ENCODE results near the gene TMEM131L.
"Not testable (repeated sequence)": the region's sequence is repeated elsewhere in the genome, so short reads cannot be mapped to it uniquely, and the experiment has no call there.

Gene TMEM131L

GRCh38 chr4:153663667-153664066 lies 197.5 kb downstream of the TMEM131L start:
- TF ChIP-seq POLR2A (IDR thresholded peaks at IDR 0.05; ENCODE audit: low read depth, low read length) (no peak), POLR2AphosphoS5 (IDR thresholded peaks at IDR 0.05; ENCODE audit: low read depth, low read length) (no peak), TAF1 (IDR thresholded peaks at IDR 0.05; ENCODE audit: borderline replicate concordance, low read depth, low read length) (no peak)
- no peak for FAIRE-seq
- no peak for DNase-seq (ENCODE audit: insufficient read length)

DNA sequence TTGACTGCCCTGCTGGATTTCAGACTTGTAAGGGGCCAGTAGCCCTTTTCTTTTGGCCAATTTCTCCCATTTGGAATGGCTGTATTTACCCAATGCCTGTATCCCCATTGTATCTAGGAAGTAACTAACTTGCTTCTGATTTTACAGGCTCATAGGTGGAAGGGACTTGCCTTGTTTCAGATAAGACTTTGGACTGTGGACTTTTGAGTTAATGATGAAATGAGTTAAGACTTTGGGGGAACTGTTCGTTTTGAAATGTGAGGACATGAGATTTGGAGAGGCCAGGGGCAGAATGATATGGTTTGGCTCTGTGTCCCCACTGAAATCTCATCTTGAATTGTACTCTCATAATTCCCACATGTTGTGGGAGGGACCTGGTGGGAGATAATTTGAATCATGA lies 200.3 kb downstream of the TMEM131L start:
- DNase-seq (ENCODE audit: insufficient read length); FAIRE-seq: not testable (repeated sequence)

- no peak for TF ChIP-seq POLR2A (IDR thresholded peaks at IDR 0.05; ENCODE audit: low read depth, low read length)
- TF ChIP-seq TAF1 (IDR thresholded peaks at IDR 0.05; ENCODE audit: borderline replicate concordance, low read depth, low read length), result no peak
- TF ChIP-seq POLR2AphosphoS5 (IDR thresholded peaks at IDR 0.05; ENCODE audit: low read depth, low read length), result no peak
- DNase-seq (ENCODE audit: insufficient read length) (no peak), FAIRE-seq (no peak)
Observed at GRCh38 chr4:153668647-153669046, 202.5 kb downstream of the TMEM131L start.

- DNase-seq (ENCODE audit: insufficient read length), result no peak
- FAIRE-seq, result no peak
- TF ChIP-seq TAF1 (IDR thresholded peaks at IDR 0.05; ENCODE audit: borderline replicate concordance, low read depth, low read length) (no peak), POLR2AphosphoS5 (IDR thresholded peaks at IDR 0.05; ENCODE audit: low read depth, low read length) (no peak), POLR2A (IDR thresholded peaks at IDR 0.05; ENCODE audit: low read depth, low read length) (no peak)
Observed at GRCh38 chr4:153669838-153670237, 203.7 kb downstream of the TMEM131L start.

- no peak for FAIRE-seq
- no peak for DNase-seq (ENCODE audit: insufficient read length)
- TF ChIP-seq TAF1 (IDR thresholded peaks at IDR 0.05; ENCODE audit: borderline replicate concordance, low read depth, low read length) (no peak), POLR2A (IDR thresholded peaks at IDR 0.05; ENCODE audit: low read depth, low read length) (no peak), POLR2AphosphoS5 (IDR thresholded peaks at IDR 0.05; ENCODE audit: low read depth, low read length) (no peak)
Observed at GRCh38 chr4:153676486-153676885, 210.3 kb downstream of the TMEM131L start.

DNA sequence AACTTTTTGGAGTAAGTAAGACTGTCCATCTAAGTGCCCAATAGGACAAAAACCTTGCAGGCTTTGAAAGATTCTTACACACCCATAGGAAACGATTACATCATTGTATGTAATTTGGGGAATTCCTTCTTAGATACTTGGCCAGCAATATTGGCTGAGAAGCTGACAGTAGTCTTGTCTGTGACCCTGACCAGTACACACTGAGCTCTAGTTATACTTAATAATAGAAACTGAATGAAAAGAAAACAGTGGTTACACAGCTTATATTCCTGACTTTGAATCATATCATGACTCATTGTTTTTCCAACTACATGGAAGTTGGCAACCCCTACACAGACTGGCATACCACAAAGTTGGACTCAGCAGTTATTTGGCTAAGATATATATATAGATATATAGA lies 210.8 kb downstream of the TMEM131L start:
- DNase-seq (ENCODE audit: insufficient read length) (no peak), FAIRE-seq (no peak)
- TF ChIP-seq POLR2AphosphoS5 (IDR thresholded peaks at IDR 0.05; ENCODE audit: low read depth, low read length), result no peak
- no peak for TF ChIP-seq POLR2A (IDR thresholded peaks at IDR 0.05; ENCODE audit: low read depth, low read length)
- no peak for TF ChIP-seq TAF1 (IDR thresholded peaks at IDR 0.05; ENCODE audit: borderline replicate concordance, low read depth, low read length)

DNA sequence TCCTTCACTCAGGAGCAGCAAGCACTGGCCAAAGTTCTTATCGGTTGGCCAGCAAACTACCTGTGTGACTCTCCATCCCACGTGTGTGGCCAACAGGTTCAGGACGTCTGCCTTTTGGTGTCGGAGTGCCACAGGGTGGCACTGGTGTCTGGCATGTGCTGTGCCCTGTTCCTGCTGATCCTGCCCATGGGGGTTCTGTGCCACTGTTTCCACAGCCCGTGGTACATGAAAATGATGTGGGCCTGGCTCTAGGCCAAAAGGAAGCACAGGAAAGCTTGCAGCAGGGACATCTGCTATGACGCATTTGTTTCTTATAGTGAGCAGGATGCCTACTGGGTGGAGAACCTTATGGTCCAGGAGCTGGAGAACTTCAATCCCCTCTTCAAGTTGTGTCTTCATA lies 213.3 kb downstream of the TMEM131L start:
- DNase-seq (ENCODE audit: insufficient read length), result no peak
- no peak for FAIRE-seq
- TF ChIP-seq TAF1 (IDR thresholded peaks at IDR 0.05; ENCODE audit: borderline replicate concordance, low read depth, low read length) (no peak), POLR2A (IDR thresholded peaks at IDR 0.05; ENCODE audit: low read depth, low read length) (no peak), POLR2AphosphoS5 (IDR thresholded peaks at IDR 0.05; ENCODE audit: low read depth, low read length) (no peak)

DNA sequence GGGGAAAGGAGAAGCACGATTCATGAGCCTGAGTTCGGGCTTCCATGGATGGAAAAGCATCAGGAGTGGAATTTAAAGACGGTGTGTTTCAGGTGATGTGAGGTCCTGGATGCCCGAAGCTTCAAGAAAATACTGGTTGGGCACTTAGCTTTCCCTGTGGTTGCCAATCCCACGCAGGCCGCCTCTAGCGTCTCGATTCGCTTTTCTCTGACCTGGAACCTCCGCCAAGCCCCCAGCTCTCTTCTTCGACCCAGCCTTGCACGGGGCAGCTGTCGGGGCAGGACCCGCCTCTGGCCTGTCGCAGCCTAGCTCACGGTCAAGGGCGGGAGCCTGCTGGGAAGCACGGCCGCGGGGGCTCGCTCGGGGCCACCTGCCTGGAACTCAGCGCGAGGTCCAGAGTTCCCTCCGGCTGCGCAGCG lies 217.6 kb downstream of the TMEM131L start:
- no peak for FAIRE-seq
- TF ChIP-seq POLR2AphosphoS5 (IDR thresholded peaks at IDR 0.05; ENCODE audit: low read depth, low read length), result no peak
- TF ChIP-seq POLR2A (IDR thresholded peaks at IDR 0.05; ENCODE audit: low read depth, low read length), result no peak
- TF ChIP-seq TAF1 (IDR thresholded peaks at IDR 0.05; ENCODE audit: borderline replicate concordance, low read depth, low read length), result no peak
- DNase-seq (ENCODE audit: insufficient read length), result no peak

DNA sequence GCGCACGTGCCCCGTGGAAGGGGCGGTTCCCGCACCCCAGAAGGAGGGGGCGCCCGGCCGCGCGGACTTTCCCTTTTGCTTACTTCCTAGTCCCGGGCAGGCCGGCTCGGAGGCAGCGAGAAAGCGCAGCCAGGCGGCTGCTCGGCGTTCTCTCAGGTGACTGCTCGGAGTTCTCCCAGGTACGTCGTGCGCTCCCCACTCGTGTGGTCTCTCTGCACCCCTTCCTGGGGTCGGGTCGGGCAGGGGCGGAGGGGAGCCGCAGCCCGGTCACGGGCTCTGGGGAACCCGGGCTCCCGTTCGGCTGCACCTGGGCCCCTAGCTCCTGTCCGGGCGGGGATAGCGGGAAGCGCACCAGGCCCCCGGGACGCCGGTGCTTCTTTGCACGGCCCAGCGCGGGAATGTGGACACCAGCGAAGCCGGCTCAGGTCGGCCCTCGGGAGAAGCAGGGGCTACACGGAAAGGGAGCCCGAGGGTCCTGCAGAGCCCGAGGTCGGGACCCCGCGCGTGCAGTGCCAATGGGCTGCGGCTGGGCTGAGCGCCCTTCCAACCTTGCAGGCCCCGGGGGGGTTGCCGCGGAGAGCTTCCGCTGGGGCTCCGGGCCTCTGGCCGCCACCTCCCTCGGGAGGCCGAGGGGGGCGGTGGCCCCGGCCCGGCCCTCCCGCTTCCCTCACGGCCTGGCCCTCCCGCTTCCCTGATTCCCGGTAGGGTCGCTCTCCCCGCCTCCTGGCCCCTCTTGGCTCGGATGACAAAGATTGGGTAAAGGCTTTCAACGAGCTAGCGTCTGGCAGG lies 218.2 kb downstream of the TMEM131L start, which contains the start of gene TLR2:
TSS of gene TLR2 (plus strand) at position 99 of the 789 bp plus-strand sequence. CDS start 18,628 bp downstream, outside the sequence.
- DNase-seq (ENCODE audit: insufficient read length) (peak; percentile 29), FAIRE-seq (no peak)
- TF ChIP-seq TAF1 (IDR thresholded peaks at IDR 0.05; ENCODE audit: borderline replicate concordance, low read depth, low read length) (no peak), POLR2A (IDR thresholded peaks at IDR 0.05; ENCODE audit: low read depth, low read length) (no peak), POLR2AphosphoS5 (IDR thresholded peaks at IDR 0.05; ENCODE audit: low read depth, low read length) (no peak)

DNA sequence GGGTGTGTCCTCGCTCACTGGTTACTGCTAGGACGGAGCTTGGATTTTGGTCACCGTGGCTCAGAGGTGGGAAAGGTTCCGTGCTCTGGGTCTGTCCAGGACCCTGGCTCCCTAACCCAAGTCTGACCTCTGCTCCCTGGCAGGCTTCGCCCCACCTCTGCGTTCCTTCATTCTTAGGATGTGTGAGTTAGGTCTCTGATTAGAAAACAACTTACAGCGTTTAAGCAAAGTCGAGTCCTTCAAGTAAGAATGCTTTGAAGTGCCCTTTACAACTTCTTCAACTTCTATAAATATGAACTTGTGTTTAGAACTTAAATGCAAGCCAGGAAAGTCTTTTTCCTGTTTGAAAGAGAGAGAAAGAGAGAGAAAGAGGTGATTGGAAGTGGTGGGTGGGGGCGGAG lies 218.8 kb downstream of the TMEM131L start:
- FAIRE-seq (no peak), DNase-seq (ENCODE audit: insufficient read length) (no peak)
- TF ChIP-seq POLR2AphosphoS5 (IDR thresholded peaks at IDR 0.05; ENCODE audit: low read depth, low read length) (no peak), TAF1 (IDR thresholded peaks at IDR 0.05; ENCODE audit: borderline replicate concordance, low read depth, low read length) (no peak), POLR2A (IDR thresholded peaks at IDR 0.05; ENCODE audit: low read depth, low read length) (no peak)

Measured in GM12892 (cell line).